Activated T-helper 17 cell treated with anti-CD3 and anti-CD28 coated beads, Interleukin-2, amount 50 U/mL, for 72 hours (primary cell): ENCODE measurements around the gene ADCY10. TPM values are rescaled to one million over a fixed set of nuclear protein-coding genes. Genes with fewer than 3 reads are reported as not detected.
"Not testable (repeated sequence)": the region's sequence is repeated elsewhere in the genome, so short reads cannot be mapped to it uniquely, and the experiment has no call there.

ENCODE experiments used
- ATAC-seq: fragments of 150-1000 bp; cut with Tn5 transposase; replicated peaks from 2 replicates; pipeline ENCODE4 v1.10.0; 2021; ENCODE audit warnings: mild to moderate bottlenecking, moderate library complexity
- H3K27ac Mint-ChIP-seq: one replicate; pipeline ENCODE4 v1.8.0; 2022; ENCODE audit warnings: mixed read lengths
- H3K27me3 Mint-ChIP-seq: one replicate; pipeline ENCODE4 v1.8.0; 2022; ENCODE audit warnings: mixed read lengths
- H3K36me3 Mint-ChIP-seq: one replicate; pipeline ENCODE4 v1.8.0; 2022; ENCODE audit warnings: low read depth, mild to moderate bottlenecking, mixed read lengths
- H3K4me1 Mint-ChIP-seq: one replicate; pipeline ENCODE4 v1.8.0; 2022; ENCODE audit warnings: mixed read lengths
- H3K4me3 Mint-ChIP-seq: one replicate; pipeline ENCODE4 v1.8.0; 2022; ENCODE audit warnings: mild to moderate bottlenecking, mixed read lengths
- H3K9me3 Mint-ChIP-seq: one replicate; pipeline ENCODE4 v1.8.0; 2022; ENCODE audit warnings: mixed read lengths
- total RNA-seq, 2 donors: library from RNA; stranded (reverse); gene quantifications; one replicate each; pipeline ENCODE4 v1.2.3, GENCODE V29; 2022

Gene ADCY10
- total RNA-seq, 2 donors from 2014 or later: 0.13 to 0.98 TPM

GRCh38 chr1:167826127-167826526 lies 87.8 kb downstream of the ADCY10 start:
- Mint-ChIP-seq H3K4me1 (peaks cover 8% of the 10 kb centered on the region), H3K27ac (no peak overlapping the region), H3K4me3 (no peak overlapping the region), H3K36me3 (no peaks in the 10 kb centered on the region), H3K9me3 (no peaks in the 10 kb centered on the region), H3K27me3 (peaks cover 3% of the 10 kb centered on the region)
- ATAC-seq: no peak

GRCh38 chr1:167825419-167826079 lies 88.4 kb downstream of the ADCY10 start:
- H3K9me3 Mint-ChIP-seq: no peaks in the 10 kb centered on the region
- H3K36me3 Mint-ChIP-seq: no peaks in the 10 kb centered on the region
- peaks cover 10% of the 10 kb centered on the region for H3K4me1 Mint-ChIP-seq
- no peak overlapping the region for H3K4me3 Mint-ChIP-seq
- no peak for ATAC-seq
- no peak overlapping the region for H3K27ac Mint-ChIP-seq
- peaks cover 4% of the 10 kb centered on the region for H3K27me3 Mint-ChIP-seq

- H3K36me3 Mint-ChIP-seq: no peaks in the 10 kb centered on the region
- peak overlapping the region; percentile 30 for H3K27ac Mint-ChIP-seq
- no peak for ATAC-seq
Observed at GRCh38 chr1:167824163-167824794, 89.7 kb downstream of the ADCY10 start.

GRCh38 chr1:167821969-167822685 lies 91.8 kb downstream of the ADCY10 start:
- ATAC-seq: no peak
- Mint-ChIP-seq H3K27ac (peak overlapping the region; percentile 66), H3K36me3 (no peaks in the 10 kb centered on the region), H3K4me3 (no peak overlapping the region), H3K4me1 (peaks cover 16% of the 10 kb centered on the region), H3K9me3 (peaks cover 4% of the 10 kb centered on the region), H3K27me3 (peaks cover 9% of the 10 kb centered on the region)

More at GRCh38 chr1:167824163-167824794, 89.7 kb downstream of the ADCY10 start:
- Mint-ChIP-seq H3K9me3 (peaks cover 4% of the 10 kb centered on the region), H3K4me1 (peaks cover 16% of the 10 kb centered on the region), H3K27me3 (peaks cover 9% of the 10 kb centered on the region), H3K4me3 (no peak overlapping the region)

GRCh38 chr1:167821356-167821685 lies 92.6 kb downstream of the ADCY10 start:
- Mint-ChIP-seq H3K9me3 (peaks cover 4% of the 10 kb centered on the region), H3K27me3 (peaks cover 9% of the 10 kb centered on the region), H3K27ac (no peak overlapping the region), H3K36me3 (no peaks in the 10 kb centered on the region), H3K4me3 (peak overlapping the region; percentile 20), H3K4me1 (peaks cover 16% of the 10 kb centered on the region)
- ATAC-seq: no peak

- Mint-ChIP-seq H3K27ac (no peak overlapping the region), H3K27me3 (peaks cover 9% of the 10 kb centered on the region), H3K36me3 (no peaks in the 10 kb centered on the region), H3K4me3 (peak overlapping the region; percentile 68), H3K4me1 (peaks cover 16% of the 10 kb centered on the region), H3K9me3 (peaks cover 7% of the 10 kb centered on the region)
- ATAC-seq: no peak
Observed at GRCh38 chr1:167820684-167821355, 93.1 kb downstream of the ADCY10 start.

- Mint-ChIP-seq H3K4me3 (peak overlapping the region; percentile 68), H3K27ac (peak overlapping the region; percentile 62), H3K9me3 (peaks cover 14% of the 10 kb centered on the region), H3K4me1 (peaks cover 16% of the 10 kb centered on the region), H3K36me3 (no peaks in the 10 kb centered on the region), H3K27me3 (peaks cover 9% of the 10 kb centered on the region)
- ATAC-seq: peak; percentile 94
Observed at GRCh38 chr1:167819849-167820683, 93.9 kb downstream of the ADCY10 start.

GRCh38 chr1:167815650-167816049 lies 98.3 kb downstream of the ADCY10 start:
- Mint-ChIP-seq H3K9me3 (peaks cover 33% of the 10 kb centered on the region), H3K4me1 (peaks cover 6% of the 10 kb centered on the region), H3K36me3 (no peaks in the 10 kb centered on the region), H3K27ac (no peak overlapping the region), H3K27me3 (peaks cover 4% of the 10 kb centered on the region), H3K4me3 (no peak overlapping the region)
- ATAC-seq: no peak

GRCh38 chr1:167812972-167813371 lies 101.0 kb downstream of the ADCY10 start:
- Mint-ChIP-seq H3K27me3 (peaks cover 4% of the 10 kb centered on the region), H3K4me3 (no peak overlapping the region), H3K4me1 (peaks cover 3% of the 10 kb centered on the region), H3K36me3 (no peaks in the 10 kb centered on the region), H3K27ac (no peak overlapping the region), H3K9me3 (peaks cover 29% of the 10 kb centered on the region)
- no peak for ATAC-seq

- H3K27me3 Mint-ChIP-seq: peaks cover 4% of the 10 kb centered on the region
- H3K9me3 Mint-ChIP-seq: peaks cover 15% of the 10 kb centered on the region
- H3K27ac Mint-ChIP-seq: peak overlapping the region; percentile 4
- no peak overlapping the region for H3K4me3 Mint-ChIP-seq
- no peaks in the 10 kb centered on the region for H3K36me3 Mint-ChIP-seq
- peaks cover 21% of the 10 kb centered on the region for H3K4me1 Mint-ChIP-seq
- no peak for ATAC-seq
Observed at GRCh38 chr1:167808690-167809089, 105.2 kb downstream of the ADCY10 start.

- no peak overlapping the region for H3K4me3 Mint-ChIP-seq
- H3K36me3 Mint-ChIP-seq: no peaks in the 10 kb centered on the region
- H3K4me1 Mint-ChIP-seq: peaks cover 26% of the 10 kb centered on the region
- peak; percentile 13 for ATAC-seq
- peak overlapping the region; percentile 4 for H3K27ac Mint-ChIP-seq
- peaks cover 4% of the 10 kb centered on the region for H3K27me3 Mint-ChIP-seq
- peaks cover 13% of the 10 kb centered on the region for H3K9me3 Mint-ChIP-seq
Observed at GRCh38 chr1:167808104-167808503, 105.8 kb downstream of the ADCY10 start.

- ATAC-seq, H3K27ac Mint-ChIP-seq, H3K36me3 Mint-ChIP-seq, H3K27me3 Mint-ChIP-seq, H3K9me3 Mint-ChIP-seq, H3K4me3 Mint-ChIP-seq: not testable (repeated sequence)
- H3K4me1 Mint-ChIP-seq: peaks cover 27% of the 10 kb centered on the region
Observed at GRCh38 chr1:167806676-167807075, 107.3 kb downstream of the ADCY10 start.

GRCh38 chr1:167806235-167806634 lies 107.7 kb downstream of the ADCY10 start:
- peaks cover 27% of the 10 kb centered on the region for H3K4me1 Mint-ChIP-seq
- not testable (repeated sequence) for H3K27me3 Mint-ChIP-seq, H3K36me3 Mint-ChIP-seq, H3K4me3 Mint-ChIP-seq, H3K27ac Mint-ChIP-seq, ATAC-seq, H3K9me3 Mint-ChIP-seq

GRCh38 chr1:167805041-167805556 lies 108.8 kb downstream of the ADCY10 start:
- peaks cover 3% of the 10 kb centered on the region for H3K27me3 Mint-ChIP-seq
- no peaks in the 10 kb centered on the region for H3K9me3 Mint-ChIP-seq
- peak; percentile 70 for ATAC-seq
- peak overlapping the region; percentile 79 for H3K4me3 Mint-ChIP-seq
- peaks cover 27% of the 10 kb centered on the region for H3K4me1 Mint-ChIP-seq
- no peaks in the 10 kb centered on the region for H3K36me3 Mint-ChIP-seq
- H3K27ac Mint-ChIP-seq: peak overlapping the region; percentile 91
